ENCODE results near the gene PKHD1. TPM values are rescaled to one million over a fixed set of nuclear protein-coding genes. Genes with fewer than 3 reads are reported as not detected.

Gene PKHD1
- total RNA-seq, 1 experiment from 2014 or later = 0.09 TPM

- no peaks in the 10 kb centered on the region for H4K20me1 ChIP-seq (ENCODE audit: control insufficient read depth, insufficient read depth, insufficient read length)
- H3K27ac ChIP-seq (ENCODE audit: insufficient read length, low read depth, low read length) = no peak overlapping the region
- no peak overlapping the region for H4K91ac ChIP-seq (ENCODE audit: insufficient read length, low read depth, low read length)
- no peak overlapping the region for H2BK5ac ChIP-seq (ENCODE audit: insufficient read length, low read length)
- no peak overlapping the region for H3K23ac ChIP-seq (ENCODE audit: insufficient read length, low read depth, low read length)
- no peak overlapping the region for H3K18ac ChIP-seq (ENCODE audit: insufficient read length, low read depth, low read length)
- H3K27me3 ChIP-seq (ENCODE audit: insufficient read depth, low read length) = no peaks in the 10 kb centered on the region
- no peak overlapping the region for H3K9ac ChIP-seq (ENCODE audit: extremely low read depth, insufficient read length, low read length)
- H2BK20ac ChIP-seq (ENCODE audit: low read depth, low read length, poor library complexity, severe bottlenecking) = no peak overlapping the region
- Mint-ChIP-seq H3K27me3 (ENCODE audit: low read depth) (peaks cover 1% of the 10 kb centered on the region; the same call in 1 of the 2 replicates), H3K36me3 (ENCODE audit: insufficient read depth in 1 of 3, low read depth in 3 of 3) (no peaks in the 10 kb centered on the region), H3K9me3 (no peaks in the 10 kb centered on the region; a peak in 1 of 5 replicates), H3K4me1 (no peaks in the 10 kb centered on the region), H3K4me3 (no peak overlapping the region), H3K27ac (no peak overlapping the region)
- H3T11ph ChIP-seq (ENCODE audit: low read length) = no peak overlapping the region
- H3K9me3 ChIP-seq (ENCODE audit: control insufficient read depth, low read depth, low read length) = no peaks in the 10 kb centered on the region
- no peak overlapping the region for H2AK5ac ChIP-seq (ENCODE audit: insufficient read length, low read length)
- H2BK12ac ChIP-seq (ENCODE audit: insufficient read length, low read depth, low read length) = no peak overlapping the region
- no peak overlapping the region for H2AFZ ChIP-seq (ENCODE audit: low read length)
- no peaks in the 10 kb centered on the region for H3K79me2 ChIP-seq (ENCODE audit: insufficient read depth, low read length)
- DNase-seq = no peak
- no peak overlapping the region for H2BK15ac ChIP-seq (ENCODE audit: low read depth, low read length)
- no peak overlapping the region for H4K5ac ChIP-seq (ENCODE audit: insufficient read length, low read depth, low read length)
- H3K79me1 ChIP-seq (ENCODE audit: insufficient read depth, low read depth, low read length, poor library complexity, severe bottlenecking) = no peaks in the 10 kb centered on the region
- no peak overlapping the region for H3K14ac ChIP-seq (ENCODE audit: insufficient read depth, low read length)
- H3K4me2 ChIP-seq (ENCODE audit: insufficient read depth, insufficient read length, low read length) = no peak overlapping the region
- TF ChIP-seq CTCF (conservative IDR thresholded peaks at IDR 0.05) = no peak
- no peaks in the 10 kb centered on the region for H3K4me1 ChIP-seq (ENCODE audit: insufficient read depth, low read length)
- H4K8ac ChIP-seq (replicated peaks; ENCODE audit: insufficient read length, low read depth, low read length) = no peak overlapping the region
- no peak overlapping the region for H3K4ac ChIP-seq (ENCODE audit: low read depth, low read length)
- no CpG with 5 or more reads among the region's 6 CpGs for WGBS (ENCODE audit: extremely low coverage, insufficient read length, low lambda C conversion rate)
- no peak overlapping the region for H2BK120ac ChIP-seq (ENCODE audit: low read depth, low read length, poor library complexity, severe bottlenecking)
- no peaks in the 10 kb centered on the region for H3K23me2 ChIP-seq (ENCODE audit: insufficient read length, low read depth, low read length, poor library complexity, severe bottlenecking)
- H3K56ac ChIP-seq (ENCODE audit: insufficient read length, low read depth, low read length) = no peak overlapping the region
Measured at GRCh38 chr6:52010145-52010544, 77.3 kb downstream of the PKHD1 start.
